SK-N-SH (cell line): Measurements from ENCODE around the gene SLC16A12. TPM values are rescaled to one million over a fixed set of nuclear protein-coding genes. Genes with fewer than 3 reads are reported as not detected.
A peak's percentile ranks its signal among the peaks of the same experiment; 100 is the strongest.
"Not testable (repeated sequence)": the region's sequence is repeated elsewhere in the genome, so short reads cannot be mapped to it uniquely, and the experiment has no call there.

ENCODE experiments used
- CTCF ChIA-PET: fragments of 300-600, 350-600 bp; formaldehyde crosslinking; extraction: SDS; loops from one replicate; lab custom pipeline; 2021; lab: Yijun Ruan, JAX
- POLR2A ChIA-PET: fragments of 350-600 bp; sonication (Branson Sonifier 250); formaldehyde crosslinking; extraction: SDS; loops from one replicate; lab custom pipeline; 2020; ENCODE audit warnings: antibody characterized with exemption, inconsistent platforms; lab: Yijun Ruan, JAX
- DNase-seq: peaks from one replicate; pipeline ENCODE4 v3.0.0; 2012
- H2AFZ ChIP-seq: fragments of 200-600 bp; sonication (generic); 2 replicates; pipeline ENCODE4 v1.8.1; 2016; ENCODE audit warnings: antibody characterized with exemption, mild to moderate bottlenecking, low read depth
- H3F3A ChIP-seq: fragments of 200-600 bp; sonication (generic); replicated peaks from 2 replicates; pipeline ENCODE3; 2016; ENCODE audit warnings: antibody characterized with exemption, mild to moderate bottlenecking; ENCODE audit not compliant: insufficient read depth
- H3K27ac ChIP-seq, 2 experiments: fragments of 200-500 bp in 1 of 2; fragments of 200-600 bp in 1 of 2; sonication (Bioruptor generic) in 1 of 2; sonication (generic), shearing (Covaris generic) in 1 of 2; 2 replicates each; pipeline versions ENCODE4 v1.5.1 to v1.6.1; 2014 to 2016; ENCODE audit warnings: low read depth in 2 of 2, inconsistent platforms in 1 of 2, low read length in 1 of 2, mild to moderate bottlenecking in 1 of 2, mixed read lengths in 1 of 2
- H3K27me3 ChIP-seq: fragments of 200-600 bp; sonication (generic), shearing (Covaris generic); 2 replicates; pipeline ENCODE4 v1.6.1; 2016; ENCODE audit warnings: mixed run types; ENCODE audit not compliant: insufficient read depth
- H3K36me3 ChIP-seq, 2 experiments: fragments of 200-500 bp in 1 of 2; fragments of 200-600 bp in 1 of 2; sonication (Bioruptor generic) in 1 of 2; sonication (generic) in 1 of 2; replicated peaks in 1 of 2; 2 replicates each; pipeline versions ENCODE3 to v1.5.1; 2014 to 2016; ENCODE audit warnings: low read length in 1 of 2, mild to moderate bottlenecking in 1 of 2; ENCODE audit not compliant: insufficient read depth in 2 of 2, control insufficient read depth in 1 of 2
- H3K4me1 ChIP-seq, 2 experiments: fragments of 200-500 bp in 1 of 2; fragments of 200-600 bp in 1 of 2; sonication (Bioruptor generic) in 1 of 2; sonication (generic), shearing (Covaris generic) in 1 of 2; 2 replicates each; pipeline versions ENCODE4 v1.5.1 to v1.6.1; 2014 to 2016; ENCODE audit warnings: low read depth in 1 of 2, low read length in 1 of 2, mixed run types in 1 of 2; ENCODE audit not compliant: insufficient read depth in 2 of 2, control insufficient read depth in 1 of 2
- H3K4me2 ChIP-seq: fragments of 200-600 bp; sonication (generic), shearing (Covaris generic); 2 replicates; pipeline ENCODE4 v1.6.1; 2017; ENCODE audit warnings: mixed run types
- H3K4me3 ChIP-seq, 2 experiments: fragments of 200-500 bp in 1 of 2; fragments of 200-600 bp in 1 of 2; sonication (Bioruptor generic) in 1 of 2; sonication (generic), shearing (Covaris generic) in 1 of 2; 2 replicates each; pipeline versions ENCODE4 v1.5.1 to v1.8.1; 2014 to 2016; ENCODE audit warnings: low read depth in 2 of 2, inconsistent platforms in 1 of 2, low read length in 1 of 2, mild to moderate bottlenecking in 1 of 2, mixed read lengths in 1 of 2, moderate library complexity in 1 of 2
- H3K79me2 ChIP-seq: fragments of 200-600 bp; sonication (generic); 2 replicates; pipeline ENCODE4 v1.8.1; 2017; ENCODE audit warnings: mild to moderate bottlenecking; ENCODE audit not compliant: insufficient read depth
- H3K9ac ChIP-seq: fragments of 200-600 bp; sonication (generic); 2 replicates; pipeline ENCODE4 v1.6.1; 2017; ENCODE audit warnings: mixed run types
- H3K9me2 ChIP-seq: fragments of 200-600 bp; sonication (generic); 2 replicates; pipeline ENCODE4 v1.6.1; 2017; ENCODE audit warnings: mixed run types
- H3K9me3 ChIP-seq: fragments of 200-600 bp; sonication (generic); 2 replicates; pipeline ENCODE4 v1.6.1; 2017; ENCODE audit warnings: mixed run types, mild to moderate bottlenecking, moderate library complexity
- H4K20me1 ChIP-seq: fragments of 200-600 bp; sonication (generic); 2 replicates; pipeline ENCODE4 v1.6.1; 2017; ENCODE audit warnings: mild to moderate bottlenecking, mixed run types; ENCODE audit not compliant: insufficient read depth
- FOXM1 ChIP-seq: IDR thresholded peaks from 2 replicates; pipeline ENCODE4 v1.4.0; 2012; ENCODE audit warnings: low read depth, mild to moderate bottlenecking
- MEF2A ChIP-seq: IDR thresholded peaks from 2 replicates; pipeline ENCODE4 v1.4.0; 2012; ENCODE audit warnings: low read depth, borderline replicate concordance
- MXI1 ChIP-seq: IDR thresholded peaks from 2 replicates; pipeline ENCODE4 v1.6.1; 2012; ENCODE audit warnings: mild to moderate bottlenecking, low read depth, low read length, improper control_type of control experiment
- POLR2AphosphoS5 ChIP-seq: IDR thresholded peaks from 2 replicates; pipeline ENCODE4 v1.6.1; 2012; ENCODE audit warnings: low read depth, low read length
- RAD21 ChIP-seq: IDR thresholded peaks from 2 replicates; pipeline ENCODE4 v1.6.1; 2012; ENCODE audit warnings: mild to moderate bottlenecking, low read length
- RFX5 ChIP-seq: IDR thresholded peaks from 2 replicates; pipeline ENCODE4 v1.6.1; 2012; ENCODE audit warnings: mild to moderate bottlenecking, improper control_type of control experiment, low read length
- SIN3A ChIP-seq: IDR thresholded peaks from 2 replicates; pipeline ENCODE4 v1.6.1; 2012; ENCODE audit warnings: low read depth, mild to moderate bottlenecking, low read length, moderate library complexity, borderline replicate concordance
- TCF12 ChIP-seq: IDR thresholded peaks from 2 replicates; pipeline ENCODE4 v1.4.0; 2012
- TEAD4 ChIP-seq: IDR thresholded peaks from 2 replicates; pipeline ENCODE4 v1.4.0; 2012; ENCODE audit warnings: mild to moderate bottlenecking, borderline replicate concordance; ENCODE audit not compliant: insufficient read depth
- USF2 ChIP-seq: fragments of 150-350 bp; IDR thresholded peaks from 2 replicates; pipeline ENCODE4 v1.6.1; 2017; ENCODE audit warnings: antibody characterized with exemption, low read length, low read depth, borderline replicate concordance
- YY1 ChIP-seq: IDR thresholded peaks from 2 replicates; pipeline ENCODE4 v1.4.0; 2012; ENCODE audit warnings: low read depth, mild to moderate bottlenecking
- ZBTB33 ChIP-seq: IDR thresholded peaks from 2 replicates; pipeline ENCODE4 v1.4.0; 2012; ENCODE audit warnings: low read depth, borderline replicate concordance
- WGBS: methylation state at CpG from one replicate; pipeline ENCODE4 v1.1.6; 2017; ENCODE audit warnings: low lambda C conversion rate; 5-methylcytosine and 5-hydroxymethylcytosine counted together
- polyA plus RNA-seq, 3 experiments: library from polyadenylated mRNA; depleted of rRNA; stranded (reverse); fragments of >200 nt; gene quantifications; 2 replicates each; pipeline ENCODE4 v1.2.3, GENCODE V29; 2012
- TF ChIP-seq, protein P1 (sequence below): IDR thresholded peaks from 2 replicates; pipeline ENCODE4 v1.6.1; 2012; ENCODE audit warnings: mild to moderate bottlenecking, low read depth, low read length, moderate library complexity
- TF ChIP-seq, protein P2 (sequence below): fragments of 200-600 bp; sonication (generic); IDR thresholded peaks from 2 replicates; pipeline ENCODE4 v1.6.1; 2017; ENCODE audit warnings: antibody characterized with exemption, mild to moderate bottlenecking, moderate library complexity
- TF ChIP-seq, protein P3 (sequence below): IDR thresholded peaks from 2 replicates; pipeline ENCODE4 v1.4.0; 2012; ENCODE audit warnings: low read depth, borderline replicate concordance

Gene SLC16A12
- polyA plus RNA-seq, 1 of the 3 experiments (the other 2 are of a cell fraction) = 0.13 TPM

DNA sequence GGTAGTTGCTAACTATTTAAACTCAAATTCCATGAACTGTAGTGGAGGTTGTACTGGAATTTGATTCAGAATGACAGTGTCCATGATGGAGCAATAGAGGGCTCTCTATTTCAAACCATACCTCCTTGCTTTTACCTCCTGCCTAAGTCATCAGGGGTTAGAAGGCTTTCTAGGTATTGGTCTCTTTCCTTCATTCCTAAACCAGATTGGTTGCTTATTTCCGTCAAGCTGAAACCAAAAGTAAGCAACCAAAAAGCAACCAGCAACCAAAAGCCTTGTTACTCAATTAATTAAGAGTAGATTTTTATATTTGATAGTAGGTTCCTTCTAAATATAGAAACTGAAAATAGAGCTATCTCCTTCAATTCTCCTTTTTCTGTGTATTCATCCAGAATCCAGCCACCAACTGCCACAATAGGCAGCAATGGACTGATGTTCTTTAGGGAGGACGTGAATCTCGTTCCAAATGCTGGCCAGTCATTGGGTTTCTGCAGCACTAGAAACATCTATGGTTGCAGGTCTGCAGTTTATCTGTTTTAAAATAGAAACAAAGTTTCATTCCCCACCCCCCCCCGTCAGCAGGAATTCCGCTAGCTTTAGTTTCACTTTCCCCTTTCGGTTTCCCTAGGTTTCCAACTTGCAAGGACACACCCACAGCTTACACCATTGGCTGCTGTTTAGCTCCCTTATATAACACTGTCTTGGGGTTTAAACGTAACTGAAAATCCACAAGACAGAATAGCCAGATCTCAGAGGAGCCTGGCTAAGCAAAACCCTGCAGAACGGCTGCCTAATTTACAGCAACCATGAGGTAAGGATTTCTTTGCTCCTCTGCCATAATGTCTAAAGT is 143.3 kb downstream of the SLC16A12 start, which contains the start of gene IFIT1 (continued):
- TF ChIP-seq, protein P1, sequence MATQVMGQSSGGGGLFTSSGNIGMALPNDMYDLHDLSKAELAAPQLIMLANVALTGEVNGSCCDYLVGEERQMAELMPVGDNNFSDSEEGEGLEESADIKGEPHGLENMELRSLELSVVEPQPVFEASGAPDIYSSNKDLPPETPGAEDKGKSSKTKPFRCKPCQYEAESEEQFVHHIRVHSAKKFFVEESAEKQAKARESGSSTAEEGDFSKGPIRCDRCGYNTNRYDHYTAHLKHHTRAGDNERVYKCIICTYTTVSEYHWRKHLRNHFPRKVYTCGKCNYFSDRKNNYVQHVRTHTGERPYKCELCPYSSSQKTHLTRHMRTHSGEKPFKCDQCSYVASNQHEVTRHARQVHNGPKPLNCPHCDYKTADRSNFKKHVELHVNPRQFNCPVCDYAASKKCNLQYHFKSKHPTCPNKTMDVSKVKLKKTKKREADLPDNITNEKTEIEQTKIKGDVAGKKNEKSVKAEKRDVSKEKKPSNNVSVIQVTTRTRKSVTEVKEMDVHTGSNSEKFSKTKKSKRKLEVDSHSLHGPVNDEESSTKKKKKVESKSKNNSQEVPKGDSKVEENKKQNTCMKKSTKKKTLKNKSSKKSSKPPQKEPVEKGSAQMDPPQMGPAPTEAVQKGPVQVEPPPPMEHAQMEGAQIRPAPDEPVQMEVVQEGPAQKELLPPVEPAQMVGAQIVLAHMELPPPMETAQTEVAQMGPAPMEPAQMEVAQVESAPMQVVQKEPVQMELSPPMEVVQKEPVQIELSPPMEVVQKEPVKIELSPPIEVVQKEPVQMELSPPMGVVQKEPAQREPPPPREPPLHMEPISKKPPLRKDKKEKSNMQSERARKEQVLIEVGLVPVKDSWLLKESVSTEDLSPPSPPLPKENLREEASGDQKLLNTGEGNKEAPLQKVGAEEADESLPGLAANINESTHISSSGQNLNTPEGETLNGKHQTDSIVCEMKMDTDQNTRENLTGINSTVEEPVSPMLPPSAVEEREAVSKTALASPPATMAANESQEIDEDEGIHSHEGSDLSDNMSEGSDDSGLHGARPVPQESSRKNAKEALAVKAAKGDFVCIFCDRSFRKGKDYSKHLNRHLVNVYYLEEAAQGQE = no peak
- TF ChIP-seq RFX5 (0 out of 2 replicates have a peak, but pooled peaks have one; percentile 39), POLR2AphosphoS5 (0 out of 2 replicates have a peak, but pooled peaks have one; percentile 24), RAD21 (no peak), TEAD4 (0 out of 2 replicates have a peak, but pooled peaks have one; percentile 26), USF2 (no peak), ZBTB33 (no peak), MEF2A (peak; percentile 21; the same call in 1 of the 2 replicates), TCF12 (0 out of 2 replicates have a peak, but pooled peaks have one; percentile 29), SIN3A (peak; percentile 67; the same call in 1 of the 2 replicates), MXI1 (peak; percentile 27; the same call in 1 of the 2 replicates), YY1 (no peak), FOXM1 (no peak)
- TF ChIP-seq, protein P2, sequence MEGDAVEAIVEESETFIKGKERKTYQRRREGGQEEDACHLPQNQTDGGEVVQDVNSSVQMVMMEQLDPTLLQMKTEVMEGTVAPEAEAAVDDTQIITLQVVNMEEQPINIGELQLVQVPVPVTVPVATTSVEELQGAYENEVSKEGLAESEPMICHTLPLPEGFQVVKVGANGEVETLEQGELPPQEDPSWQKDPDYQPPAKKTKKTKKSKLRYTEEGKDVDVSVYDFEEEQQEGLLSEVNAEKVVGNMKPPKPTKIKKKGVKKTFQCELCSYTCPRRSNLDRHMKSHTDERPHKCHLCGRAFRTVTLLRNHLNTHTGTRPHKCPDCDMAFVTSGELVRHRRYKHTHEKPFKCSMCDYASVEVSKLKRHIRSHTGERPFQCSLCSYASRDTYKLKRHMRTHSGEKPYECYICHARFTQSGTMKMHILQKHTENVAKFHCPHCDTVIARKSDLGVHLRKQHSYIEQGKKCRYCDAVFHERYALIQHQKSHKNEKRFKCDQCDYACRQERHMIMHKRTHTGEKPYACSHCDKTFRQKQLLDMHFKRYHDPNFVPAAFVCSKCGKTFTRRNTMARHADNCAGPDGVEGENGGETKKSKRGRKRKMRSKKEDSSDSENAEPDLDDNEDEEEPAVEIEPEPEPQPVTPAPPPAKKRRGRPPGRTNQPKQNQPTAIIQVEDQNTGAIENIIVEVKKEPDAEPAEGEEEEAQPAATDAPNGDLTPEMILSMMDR = no peak
- TF ChIP-seq, protein P3, sequence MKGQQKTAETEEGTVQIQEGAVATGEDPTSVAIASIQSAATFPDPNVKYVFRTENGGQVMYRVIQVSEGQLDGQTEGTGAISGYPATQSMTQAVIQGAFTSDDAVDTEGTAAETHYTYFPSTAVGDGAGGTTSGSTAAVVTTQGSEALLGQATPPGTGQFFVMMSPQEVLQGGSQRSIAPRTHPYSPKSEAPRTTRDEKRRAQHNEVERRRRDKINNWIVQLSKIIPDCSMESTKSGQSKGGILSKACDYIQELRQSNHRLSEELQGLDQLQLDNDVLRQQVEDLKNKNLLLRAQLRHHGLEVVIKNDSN = no peak

- H4K20me1 ChIP-seq, POLR2A ChIA-PET, H3K9me2 ChIP-seq, H3K9ac ChIP-seq, DNase-seq, H3K9me3 ChIP-seq, H3K79me2 ChIP-seq, H3K27ac ChIP-seq, H3K27me3 ChIP-seq, H3K4me3 ChIP-seq, H3K36me3 ChIP-seq, H2AFZ ChIP-seq, H3K4me2 ChIP-seq: not testable (repeated sequence)
- WGBS = 99% methylated on average over 4 of the region's 4 CpGs
- Histone ChIP-seq H3K4me1 (peaks cover 2 to 13% of the 10 kb centered on the region in 2 experiments; a peak in 2 of 4 replicates), H3F3A (peaks cover 23% of the 10 kb centered on the region)
- CTCF ChIA-PET = interaction anchor here (1.1 kb wide), 1 partner anchor 22 kb away, joined by 3 read pairs; no protein-coding TSS in a partner anchor
These were observed 144.2 kb downstream of the SLC16A12 start for GRCh38 chr10:89391226-89391576.
